ENCODE measurements around the gene PDILT.

The PDILT gene

GRCh38 chr16:20402651-20403050 lies 1.9 kb downstream of the PDILT start:
- DNase-seq (ENCODE audit: low read depth): no peak

GRCh38 chr16:20401475-20402016 lies 3.0 kb downstream of the PDILT start:
- no peak for DNase-seq (ENCODE audit: low read depth)

- DNase-seq (ENCODE audit: low read depth): no peak
Measured at GRCh38 chr16:20401066-20401465, 3.5 kb downstream of the PDILT start.

- no peak for DNase-seq (ENCODE audit: low read depth)
Measured at GRCh38 chr16:20399185-20399584, 5.4 kb downstream of the PDILT start.

GRCh38 chr16:20398603-20399002 lies 5.9 kb downstream of the PDILT start:
- no peak for DNase-seq (ENCODE audit: low read depth)

GRCh38 chr16:20397468-20398074 lies 7.0 kb downstream of the PDILT start:
- no peak for DNase-seq (ENCODE audit: low read depth)

- DNase-seq (ENCODE audit: low read depth): no peak
Measured at GRCh38 chr16:20396846-20397467, 7.6 kb downstream of the PDILT start.

- no peak for DNase-seq (ENCODE audit: low read depth)
Measured at GRCh38 chr16:20395946-20396345, 8.6 kb downstream of the PDILT start.

GRCh38 chr16:20393801-20394577 lies 10.5 kb downstream of the PDILT start:
- DNase-seq (ENCODE audit: low read depth): no peak

GRCh38 chr16:20391045-20391444 lies 13.5 kb downstream of the PDILT start:
- no peak for DNase-seq (ENCODE audit: low read depth)

GRCh38 chr16:20388854-20389253 lies 15.7 kb downstream of the PDILT start:
- DNase-seq (ENCODE audit: low read depth): no peak

GRCh38 chr16:20387978-20388377 lies 16.6 kb downstream of the PDILT start:
- no peak for DNase-seq (ENCODE audit: low read depth)

- no peak for DNase-seq (ENCODE audit: low read depth)
Measured at GRCh38 chr16:20385844-20386832, 18.4 kb downstream of the PDILT start.

GRCh38 chr16:20383106-20384029 lies 21.2 kb downstream of the PDILT start:
- DNase-seq (ENCODE audit: low read depth): no peak

- no peak for DNase-seq (ENCODE audit: low read depth)
Measured at GRCh38 chr16:20382202-20382948, 22.2 kb downstream of the PDILT start.

GRCh38 chr16:20380782-20381181 lies 23.8 kb downstream of the PDILT start:
- DNase-seq (ENCODE audit: low read depth): no peak

GRCh38 chr16:20377181-20377580 lies 27.4 kb downstream of the PDILT start:
- no peak for DNase-seq (ENCODE audit: low read depth)

GRCh38 chr16:20372701-20373100 lies 31.8 kb downstream of the PDILT start:
- no peak for DNase-seq (ENCODE audit: low read depth)

GRCh38 chr16:20369452-20370054 lies 35.0 kb downstream of the PDILT start:
- no peak for DNase-seq (ENCODE audit: low read depth)

GRCh38 chr16:20364051-20364450 lies 40.5 kb downstream of the PDILT start:
- no peak for DNase-seq (ENCODE audit: low read depth)

Data from T-helper 22 cell (primary cell).